Measurements from ENCODE around the gene ARHGEF19.

ARHGEF19 gene

DNA sequence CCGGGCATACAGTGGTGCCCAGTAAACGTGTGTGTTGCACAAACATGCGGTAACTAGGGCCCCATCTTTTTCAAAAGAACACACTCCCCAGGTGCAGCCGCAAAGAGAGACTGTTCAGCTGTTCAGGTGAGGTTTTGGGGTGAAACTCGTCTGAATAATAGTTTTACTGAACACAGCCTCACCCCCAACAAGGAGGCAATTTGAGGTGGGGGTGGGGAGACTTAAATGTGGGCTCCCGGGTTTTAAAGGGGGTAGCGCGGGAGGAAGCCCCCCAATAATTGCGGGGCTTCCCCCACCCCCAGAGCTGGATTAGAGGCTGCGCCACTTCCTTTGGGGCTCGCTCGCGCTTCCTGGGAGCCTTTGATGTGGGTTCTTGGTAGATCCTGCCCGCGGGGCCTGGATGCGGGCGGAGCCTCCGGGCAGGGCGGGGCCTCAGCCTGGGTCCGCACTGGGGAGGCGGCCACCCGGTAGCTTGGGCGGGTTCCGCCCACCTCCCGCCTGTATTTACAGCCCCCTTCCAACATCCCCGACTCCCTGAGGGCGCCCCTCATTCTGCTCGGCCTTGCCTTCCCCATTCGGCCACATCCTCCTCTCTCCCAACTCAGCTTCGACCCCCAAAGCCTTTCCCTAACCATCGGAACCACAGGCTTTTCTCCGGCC, 50.2 kb downstream of the ARHGEF19 start:
- no peak for DNase-seq
- in situ Hi-C loops (cut with HindIII; ENCODE audit: low pct_ligation_motif_present, low pct_unique_long_range_greater_than_20kb, low sequenced_read_pairs), result no loop called here

DNA sequence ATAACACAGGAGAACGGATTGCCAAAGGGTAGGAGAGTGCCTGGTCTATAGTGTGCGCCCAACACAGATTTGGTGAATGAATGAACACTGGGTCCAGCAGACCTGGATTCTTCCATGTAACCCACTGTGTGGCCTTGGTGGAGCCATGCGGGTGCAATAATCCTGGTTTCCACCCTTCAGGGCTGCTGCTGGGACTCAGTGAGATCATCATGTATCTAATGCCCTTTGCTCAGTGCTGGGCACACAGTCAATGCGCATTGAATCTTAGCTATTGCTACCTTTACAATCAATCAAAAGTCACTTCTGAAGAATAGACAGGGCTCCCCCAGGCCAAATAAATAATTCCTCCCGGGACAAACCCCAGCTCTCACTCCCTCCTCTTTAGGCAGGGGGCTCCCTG, 50.7 kb downstream of the ARHGEF19 start:
- in situ Hi-C loops (cut with HindIII; ENCODE audit: low pct_ligation_motif_present, low pct_unique_long_range_greater_than_20kb, low sequenced_read_pairs), result no loop called here
- no peak for DNase-seq

DNA sequence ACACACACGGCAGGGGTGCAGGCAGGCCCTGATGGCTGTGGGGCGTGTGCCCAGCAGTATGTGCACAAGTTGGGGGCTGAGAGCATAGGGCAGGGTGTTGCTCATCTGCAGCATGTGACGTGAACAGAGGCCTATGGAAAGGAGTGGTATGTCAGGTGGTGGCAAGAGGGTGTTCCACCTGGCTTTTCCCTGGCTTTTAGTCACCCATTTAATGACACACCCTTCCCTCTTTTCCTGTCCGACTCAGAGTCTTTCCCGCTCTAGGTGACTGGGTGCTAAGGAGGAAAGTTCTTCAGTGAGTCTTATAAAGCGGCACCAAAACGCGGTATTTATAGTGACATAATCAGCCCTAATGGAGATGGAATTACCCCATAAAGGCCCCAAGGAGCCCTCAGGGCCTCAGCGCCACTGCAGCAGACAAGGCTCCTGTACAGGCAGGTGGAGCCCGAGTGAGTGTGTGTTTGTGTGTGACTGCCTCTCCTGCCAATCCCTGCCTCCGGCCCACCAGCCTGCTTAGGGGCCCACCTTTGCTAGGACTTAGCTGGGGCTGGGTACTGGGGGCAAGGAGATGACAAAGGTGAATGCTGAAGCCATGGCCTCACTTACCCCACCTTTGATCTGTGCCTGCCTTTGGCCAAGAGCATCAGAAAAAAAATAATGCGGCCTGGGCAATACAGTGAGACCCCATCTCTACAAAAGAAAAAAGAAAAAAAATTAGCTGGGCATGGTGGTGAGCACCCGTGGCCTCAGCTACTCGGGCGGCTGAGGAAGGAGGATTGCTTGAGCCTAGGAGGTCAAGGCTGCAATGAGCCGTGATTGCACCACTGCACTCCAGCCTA, 53.2 kb downstream of the ARHGEF19 start:
- DNase-seq, result no peak
- in situ Hi-C loops (cut with HindIII; ENCODE audit: low pct_ligation_motif_present, low pct_unique_long_range_greater_than_20kb, low sequenced_read_pairs), result no loop called here

DNA sequence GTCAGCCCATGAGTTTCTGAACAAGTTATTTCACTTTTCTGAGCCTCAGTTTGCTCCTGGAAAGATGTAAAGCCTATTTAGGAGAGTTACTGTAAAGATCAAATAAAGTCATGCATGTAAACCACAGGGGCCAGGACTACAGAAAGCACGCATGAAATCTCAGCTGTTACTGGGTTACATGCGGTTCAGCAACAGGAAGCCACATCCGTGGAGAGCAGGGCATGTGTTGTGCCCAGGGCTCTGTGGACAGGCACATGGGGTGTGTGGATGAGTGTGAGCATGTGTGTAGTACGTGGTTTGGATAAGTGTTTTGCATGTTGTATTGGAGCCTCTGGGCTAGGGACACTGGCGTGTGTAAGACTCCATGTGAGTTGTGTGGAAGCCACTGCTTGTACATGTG, 54.4 kb downstream of the ARHGEF19 start:
- no peak for DNase-seq
- in situ Hi-C loops (cut with HindIII; ENCODE audit: low pct_ligation_motif_present, low pct_unique_long_range_greater_than_20kb, low sequenced_read_pairs), result no loop called here

DNA sequence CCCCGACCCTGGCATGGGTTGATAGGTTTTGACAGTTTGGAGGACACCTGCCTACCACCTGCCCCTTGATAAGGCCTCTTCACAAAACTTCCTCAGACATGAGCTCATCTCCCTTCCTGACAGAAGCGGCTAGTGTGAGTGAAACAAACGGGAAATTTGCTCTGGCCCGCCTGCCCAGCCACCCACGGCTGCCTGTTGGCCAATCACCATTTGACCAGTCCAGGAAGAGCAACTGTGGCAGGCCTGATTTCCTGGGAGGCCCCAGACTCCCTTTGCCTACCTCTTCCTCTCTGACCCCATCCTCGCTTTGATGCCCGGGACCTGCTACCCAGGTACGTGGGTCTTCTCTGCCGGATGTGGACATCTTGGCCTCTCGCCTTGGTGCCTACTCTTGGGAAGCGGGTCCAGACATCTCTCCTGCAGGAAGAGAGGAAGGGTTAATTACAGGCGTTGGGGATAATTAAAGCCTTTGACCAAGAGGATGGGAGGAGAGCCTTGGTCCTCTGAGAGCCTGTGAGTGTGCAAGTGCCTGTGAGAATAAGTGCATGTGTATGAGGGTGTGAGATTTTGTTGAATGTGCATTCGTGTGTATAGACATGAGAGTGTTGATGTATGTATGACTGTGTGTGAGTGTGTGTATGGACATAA, 55.5 kb downstream of the ARHGEF19 start:
- peak; percentile 75 for DNase-seq
- in situ Hi-C loops (cut with HindIII; ENCODE audit: low pct_ligation_motif_present, low pct_unique_long_range_greater_than_20kb, low sequenced_read_pairs), result no loop called here

DNA sequence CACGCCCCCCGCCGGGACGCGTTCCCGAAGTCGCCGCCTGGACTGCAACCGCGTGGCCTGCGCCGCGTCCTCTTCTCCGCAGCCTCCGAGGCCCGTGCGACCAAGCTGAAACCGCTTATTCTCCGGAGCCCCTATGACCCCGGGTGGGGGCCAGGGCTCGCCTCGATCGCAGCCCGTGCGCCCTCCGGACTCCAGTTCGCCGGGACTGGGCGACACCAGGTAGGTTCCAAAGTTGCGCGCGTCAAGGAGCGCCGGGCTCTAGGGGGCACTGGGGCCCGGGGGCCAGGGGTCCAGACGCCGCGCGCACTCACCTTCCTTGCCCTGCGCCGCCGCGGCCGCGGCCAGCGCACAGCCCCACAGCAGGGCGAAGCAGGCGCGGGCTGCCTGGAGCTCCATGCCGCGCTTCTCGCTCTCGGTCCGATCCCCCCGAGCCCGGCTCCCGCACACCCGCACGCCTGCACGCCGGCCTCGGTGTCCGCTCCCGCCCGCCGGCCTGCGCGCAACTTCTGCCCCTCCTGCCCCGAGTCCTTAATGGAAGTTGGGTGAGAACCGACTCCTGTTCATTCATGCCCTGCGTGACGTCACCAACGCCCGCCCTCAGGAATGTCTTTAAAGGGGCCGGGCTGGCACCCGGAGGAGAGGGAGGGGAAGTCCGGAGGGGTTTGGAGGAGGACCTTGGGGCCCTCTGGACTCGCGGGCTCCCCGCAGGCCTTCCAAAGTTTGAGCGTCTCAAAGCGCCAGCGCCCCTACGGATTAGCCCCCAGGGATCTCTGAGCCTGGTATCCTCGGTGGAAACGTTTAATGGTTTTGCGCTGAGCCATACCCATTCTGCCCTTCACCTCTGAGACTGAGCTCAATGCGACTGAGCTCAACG, 56.7 kb downstream of the ARHGEF19 start, which contains the start of gene EPHA2:
TSS of gene EPHA2 (minus strand) at position 533 of the 874 bp plus-strand sequence. CDS start at position 396, 137 bp downstream.
- in situ Hi-C loops (cut with HindIII; ENCODE audit: low pct_ligation_motif_present, low pct_unique_long_range_greater_than_20kb, low sequenced_read_pairs), result no loop called here

DNA sequence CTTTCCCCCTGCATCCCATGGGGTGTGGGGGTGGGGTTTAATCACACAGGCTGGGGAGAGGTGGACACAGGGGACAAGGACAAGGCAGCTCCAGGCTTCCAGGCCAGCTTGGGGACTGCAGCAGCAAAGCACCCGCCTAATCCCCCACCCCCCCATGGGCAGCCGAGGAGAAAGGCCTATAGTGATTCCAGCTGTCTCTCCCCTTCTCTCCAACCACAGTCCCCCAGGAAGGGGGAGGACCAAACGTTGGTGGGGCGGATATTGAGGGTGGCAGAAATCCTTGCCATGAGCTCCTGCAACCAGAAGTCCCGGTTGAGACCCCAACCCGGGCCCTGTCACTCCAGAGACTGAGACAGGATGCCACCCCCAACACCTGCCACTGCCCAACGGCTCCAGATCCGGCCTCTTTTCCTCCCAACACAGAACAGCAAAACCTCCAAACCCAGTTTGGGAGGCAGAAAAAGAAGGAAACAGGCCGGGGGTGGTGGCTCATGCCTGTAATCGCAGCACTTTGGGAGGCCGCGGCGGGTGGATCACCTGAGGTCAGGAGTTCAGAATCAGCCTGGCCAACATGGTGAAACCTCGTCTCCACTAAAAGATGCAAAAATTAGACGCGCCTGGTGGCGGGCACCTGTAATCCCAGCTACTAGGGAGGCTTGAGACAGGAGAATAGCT, 58.3 kb downstream of the ARHGEF19 start:
- in situ Hi-C loops (cut with HindIII; ENCODE audit: low pct_ligation_motif_present, low pct_unique_long_range_greater_than_20kb, low sequenced_read_pairs), result no loop called here
- DNase-seq, result no peak

More for the DNA sequence above, 56.7 kb downstream of the ARHGEF19 start, which contains the start of gene EPHA2:
- DNase-seq, result peak; percentile 93

DNA sequence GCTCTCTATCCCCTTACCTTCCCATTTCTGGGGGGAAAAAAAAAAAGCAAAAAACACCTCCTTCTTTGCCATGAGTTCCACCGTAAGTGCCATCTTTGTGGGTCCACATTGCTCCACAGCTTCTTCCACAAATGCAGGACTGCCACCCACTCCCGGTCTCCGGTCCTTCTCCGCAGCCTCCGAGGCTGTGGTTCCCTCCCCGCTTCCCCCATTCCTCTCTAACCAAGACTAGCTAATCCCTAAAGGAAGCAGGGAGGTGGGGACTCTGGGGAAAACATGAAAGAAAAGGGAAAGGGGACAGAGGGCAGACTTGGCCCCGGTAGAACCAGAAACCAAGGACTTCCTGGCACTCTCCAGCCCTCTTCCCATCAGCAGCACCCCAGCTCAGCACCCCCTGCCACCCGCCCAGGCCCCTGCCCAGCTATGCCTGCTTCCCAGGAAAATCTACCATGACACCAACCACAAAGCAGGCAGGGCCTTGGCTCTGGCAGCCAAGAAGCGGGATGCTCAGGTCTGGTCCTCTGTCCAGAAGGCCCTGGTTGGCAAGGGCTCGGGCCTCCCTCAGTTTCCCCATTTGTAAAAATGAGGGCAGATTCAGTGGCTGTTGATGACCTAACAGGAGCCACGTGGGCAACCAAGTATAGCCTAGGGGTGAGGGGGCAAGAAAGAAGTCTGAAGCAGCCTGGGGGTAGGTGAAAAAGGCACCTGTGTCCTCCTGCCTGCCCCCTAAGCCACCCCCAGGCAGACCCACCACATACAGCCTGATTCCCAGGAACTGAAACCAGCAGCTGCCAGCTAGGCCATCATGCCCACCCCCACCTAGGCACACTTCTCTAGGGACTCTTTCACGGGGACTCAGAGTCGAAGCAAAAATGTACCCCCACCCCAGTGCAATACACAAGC, 59.1 kb downstream of the ARHGEF19 start:
- in situ Hi-C loops (cut with HindIII; ENCODE audit: low pct_ligation_motif_present, low pct_unique_long_range_greater_than_20kb, low sequenced_read_pairs), result no loop called here
- DNase-seq, result no peak

DNA sequence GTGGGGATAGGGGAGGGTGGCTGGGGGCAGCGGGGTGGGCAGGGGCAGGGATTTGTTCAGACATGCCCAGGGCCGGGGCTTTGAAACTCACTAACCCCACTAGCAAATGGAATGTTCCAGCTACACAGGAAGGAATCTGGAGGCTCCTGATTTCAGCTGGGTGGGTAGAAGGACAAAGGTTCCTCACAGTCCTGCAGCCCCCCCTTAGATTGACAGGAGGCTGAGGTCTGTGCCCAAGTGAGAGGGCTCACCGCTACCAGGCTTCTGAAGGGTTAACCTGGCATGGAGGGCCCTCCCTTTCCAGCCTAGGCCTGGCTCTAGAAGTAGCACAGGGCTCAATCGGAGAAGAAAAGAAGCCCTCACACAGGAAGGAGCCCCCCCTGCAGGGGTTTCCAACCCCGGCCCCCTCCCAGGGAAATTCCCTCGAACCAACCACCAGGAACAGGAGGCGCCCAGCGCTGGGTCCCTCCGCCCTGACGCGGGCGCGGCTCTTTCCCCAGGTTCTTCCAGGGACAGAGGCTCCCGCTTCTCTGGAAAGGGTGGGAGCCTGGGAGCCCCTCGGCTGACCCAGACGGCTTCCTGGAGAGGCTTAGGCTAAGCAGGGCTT, 59.9 kb downstream of the ARHGEF19 start:
- in situ Hi-C loops (cut with HindIII; ENCODE audit: low pct_ligation_motif_present, low pct_unique_long_range_greater_than_20kb, low sequenced_read_pairs), result no loop called here
- peak; percentile 51 for DNase-seq

DNA sequence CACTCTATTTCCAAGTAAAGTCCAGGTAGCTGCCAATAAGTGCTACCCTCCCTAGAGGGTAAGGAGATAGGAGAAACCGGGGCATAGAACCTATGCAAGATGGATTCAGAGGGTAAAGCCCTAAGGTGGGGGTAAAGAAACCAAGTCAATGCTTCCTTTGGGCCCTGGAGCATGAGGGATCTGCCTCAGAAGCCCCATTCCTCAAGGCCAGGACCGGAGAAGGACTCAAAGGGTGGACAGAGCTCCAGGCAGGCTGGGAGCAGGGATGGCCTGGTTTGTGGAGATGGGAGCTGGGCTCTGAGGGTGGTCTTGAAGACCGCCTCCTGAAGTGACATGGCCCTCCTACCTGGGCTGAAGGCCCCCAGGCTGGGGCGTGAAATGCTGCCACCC, 60.5 kb downstream of the ARHGEF19 start:
- DNase-seq, result no peak
- in situ Hi-C loops (cut with HindIII; ENCODE audit: low pct_ligation_motif_present, low pct_unique_long_range_greater_than_20kb, low sequenced_read_pairs), result no loop called here

DNA sequence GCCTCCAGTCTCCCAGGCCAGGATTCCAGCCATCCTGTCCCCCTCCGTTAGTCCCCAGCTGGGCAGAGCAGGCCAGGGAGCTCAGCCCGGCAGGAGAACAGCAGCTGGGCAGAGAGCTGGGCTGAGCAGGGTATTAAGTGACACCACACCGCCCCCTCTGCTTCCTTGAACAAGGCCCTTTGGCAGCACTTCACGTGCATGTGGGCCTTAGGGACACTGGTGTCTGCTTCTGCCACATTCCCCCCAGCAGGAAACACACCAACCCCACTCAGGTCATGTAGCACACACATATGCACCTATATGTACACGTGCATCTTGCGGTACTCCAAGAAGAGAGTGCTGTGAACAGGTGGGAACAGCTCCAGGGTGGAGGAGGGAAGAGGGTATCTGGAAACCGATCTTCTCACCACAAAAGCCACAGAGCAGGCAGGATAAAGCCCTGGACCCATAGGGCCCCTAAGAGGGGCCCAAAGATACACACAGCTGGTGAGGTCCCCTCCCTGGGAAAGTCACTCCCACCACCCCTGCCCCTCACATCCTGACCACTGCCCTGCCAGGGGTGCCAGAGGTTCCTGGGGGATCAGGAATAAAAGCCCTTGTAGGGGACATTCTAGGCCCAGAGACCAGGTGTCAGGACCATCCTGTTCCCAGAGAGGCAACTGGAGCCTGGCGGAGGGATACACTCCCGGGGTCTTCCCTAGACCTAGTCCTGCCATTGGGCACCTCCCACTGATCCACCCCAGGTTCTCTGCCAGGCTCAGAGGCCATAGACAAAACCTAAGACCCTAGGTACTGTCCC, 61.1 kb downstream of the ARHGEF19 start:
- in situ Hi-C loops (cut with HindIII; ENCODE audit: low pct_ligation_motif_present, low pct_unique_long_range_greater_than_20kb, low sequenced_read_pairs), result no loop called here
- DNase-seq, result no peak

DNA sequence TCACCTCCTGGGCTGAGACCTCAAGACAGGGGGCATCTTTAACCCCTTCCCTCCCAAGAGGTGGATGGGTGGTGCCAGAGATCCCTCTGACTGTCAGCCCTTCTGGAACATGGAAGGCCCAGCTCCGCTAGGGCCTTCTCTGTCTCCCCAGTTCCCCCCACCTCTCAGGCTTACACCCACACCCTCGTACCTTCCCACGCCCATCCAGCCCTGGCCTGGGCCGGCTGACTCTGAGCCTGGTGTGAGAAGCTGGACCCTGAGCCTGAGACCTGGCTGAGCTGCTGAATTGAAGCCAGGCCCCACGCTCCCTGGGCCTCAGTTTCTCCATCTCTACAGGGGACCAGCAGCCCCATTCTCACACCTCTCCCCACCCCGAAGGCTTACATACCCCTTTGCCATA, 61.9 kb downstream of the ARHGEF19 start:
- in situ Hi-C loops (cut with HindIII; ENCODE audit: low pct_ligation_motif_present, low pct_unique_long_range_greater_than_20kb, low sequenced_read_pairs), result no loop called here
- no peak for DNase-seq

DNA sequence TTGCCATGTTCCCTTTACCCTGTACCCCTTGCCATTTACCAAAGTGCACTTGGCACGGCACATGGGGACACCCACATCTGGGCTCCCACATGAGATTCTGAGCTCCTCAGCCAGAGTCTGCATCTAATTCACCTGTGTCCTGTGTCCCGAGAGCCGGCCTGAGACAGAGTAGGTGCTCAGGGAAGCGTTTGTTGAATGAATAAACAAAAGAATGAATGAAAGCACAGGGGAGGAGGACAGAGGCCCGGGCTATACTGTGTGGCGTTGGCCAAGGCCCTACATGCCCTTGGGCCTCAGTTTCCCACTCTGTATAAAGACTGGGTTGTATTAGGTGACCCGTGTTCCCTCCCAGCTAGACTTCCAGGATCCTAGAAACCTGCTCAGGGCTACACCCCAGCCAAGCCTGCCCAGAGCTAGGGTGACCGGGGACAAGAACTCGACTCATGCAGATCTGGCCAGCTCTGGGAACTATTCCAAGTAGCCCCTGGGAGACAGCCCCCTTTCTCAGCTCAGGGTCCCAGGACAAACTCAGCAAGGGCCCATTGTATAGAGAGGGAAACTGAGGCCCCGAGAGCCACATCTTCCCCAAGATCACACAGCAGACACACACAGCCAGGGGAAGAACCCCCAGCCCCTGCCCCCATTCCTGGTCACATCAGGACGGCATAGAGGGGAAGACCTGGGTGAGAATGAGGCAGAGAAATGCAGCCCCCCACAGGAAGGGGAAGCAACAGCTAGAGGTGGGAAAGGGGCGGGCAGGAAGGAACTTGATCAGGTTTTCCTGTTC, 62.6 kb downstream of the ARHGEF19 start:
- DNase-seq, result no peak
- in situ Hi-C loops (cut with HindIII; ENCODE audit: low pct_ligation_motif_present, low pct_unique_long_range_greater_than_20kb, low sequenced_read_pairs), result no loop called here

DNA sequence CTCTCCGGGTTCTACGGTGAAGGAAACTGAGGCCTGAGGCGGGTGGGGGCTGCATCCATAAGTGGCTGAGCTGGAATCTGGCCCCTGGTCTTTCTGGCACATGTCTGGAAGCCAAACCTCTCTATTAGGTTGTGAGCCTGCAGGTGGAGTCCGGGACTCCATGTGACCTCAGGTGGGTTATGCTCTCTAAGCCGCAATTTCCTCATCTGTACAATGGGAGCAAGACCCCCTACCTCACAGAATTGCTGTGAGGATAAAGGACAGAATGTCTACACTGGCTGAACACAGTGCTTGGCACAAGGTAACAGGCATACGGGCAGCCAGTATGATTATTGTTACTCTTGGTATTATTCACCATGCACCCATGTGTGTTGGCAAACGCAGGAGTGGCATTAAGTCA, 63.3 kb downstream of the ARHGEF19 start:
- no peak for DNase-seq
- in situ Hi-C loops (cut with HindIII; ENCODE audit: low pct_ligation_motif_present, low pct_unique_long_range_greater_than_20kb, low sequenced_read_pairs), result no loop called here

DNA sequence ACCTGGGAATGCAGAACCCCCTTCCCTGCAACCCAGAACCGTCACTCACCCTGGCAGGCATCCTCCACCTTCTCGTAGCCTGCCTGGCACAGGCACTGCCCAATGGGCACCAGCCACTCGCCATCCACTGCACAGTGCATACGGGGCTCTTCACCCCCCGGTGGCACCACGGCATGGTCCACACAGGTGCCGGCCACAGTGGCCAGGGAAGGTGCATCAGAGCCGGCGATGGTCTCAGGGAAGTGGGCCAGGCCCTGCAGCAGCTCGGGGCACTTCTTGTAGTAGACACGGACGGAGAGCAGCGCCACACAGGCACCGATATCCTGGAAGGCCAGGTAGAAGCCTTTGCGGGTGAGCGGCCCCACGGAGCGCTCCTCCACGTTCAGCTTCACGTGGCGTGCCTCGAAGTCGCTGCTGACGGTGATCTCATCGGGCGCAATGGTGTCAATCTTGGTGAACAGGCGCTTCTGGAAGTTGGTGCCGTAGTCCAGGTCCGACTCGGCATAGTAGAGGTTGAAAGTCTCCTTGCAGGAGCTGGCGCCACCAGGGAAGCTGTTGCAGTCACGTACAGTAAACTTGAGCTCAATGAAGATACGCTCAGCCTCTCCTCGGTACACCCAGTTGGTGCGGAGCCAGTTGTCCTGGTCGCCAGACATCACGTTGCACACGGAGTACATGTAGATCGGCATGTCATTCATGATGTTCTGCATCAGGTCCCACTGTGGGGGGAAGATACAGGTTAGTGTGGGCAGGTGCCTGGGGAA, 63.9 kb downstream of the ARHGEF19 start:
- in situ Hi-C loops (cut with HindIII; ENCODE audit: low pct_ligation_motif_present, low pct_unique_long_range_greater_than_20kb, low sequenced_read_pairs), result no loop called here
- no peak for DNase-seq
